ENCODE measurements around the gene CLEC4C.
"Not testable (repeated sequence)": the region's sequence is repeated elsewhere in the genome, so short reads cannot be mapped to it uniquely, and the experiment has no call there.

CLEC4C gene

GRCh38 chr12:7755668-7756067, 8.5 kb upstream of the CLEC4C start:
- not testable (repeated sequence) for H3K36me3 ChIP-seq (ENCODE audit: control insufficient read depth, insufficient read depth, low read length); H3K27me3 ChIP-seq (ENCODE audit: control insufficient read depth, insufficient read depth, low read length); H3K9me3 ChIP-seq (ENCODE audit: control insufficient read depth, insufficient read depth, low read length); H3K4me3 ChIP-seq (ENCODE audit: low read depth, low read length); H3K4me1 ChIP-seq (ENCODE audit: control insufficient read depth, insufficient read depth, low read length); H3K9ac ChIP-seq (ENCODE audit: low read depth, low read length)

- not testable (repeated sequence) for H3K9me3 ChIP-seq (ENCODE audit: control insufficient read depth, insufficient read depth, low read length); H3K4me1 ChIP-seq (ENCODE audit: control insufficient read depth, insufficient read depth, low read length); H3K9ac ChIP-seq (ENCODE audit: low read depth, low read length); H3K4me3 ChIP-seq (ENCODE audit: low read depth, low read length); H3K27me3 ChIP-seq (ENCODE audit: control insufficient read depth, insufficient read depth, low read length); H3K36me3 ChIP-seq (ENCODE audit: control insufficient read depth, insufficient read depth, low read length)
Measured at GRCh38 chr12:7751941-7752922, 5.1 kb upstream of the CLEC4C start.

- Histone ChIP-seq H3K4me3 (ENCODE audit: low read depth, low read length) (no peak overlapping the region), H3K36me3 (ENCODE audit: control insufficient read depth, insufficient read depth, low read length) (no peaks in the 10 kb centered on the region), H3K9me3 (ENCODE audit: control insufficient read depth, insufficient read depth, low read length) (no peaks in the 10 kb centered on the region), H3K4me1 (ENCODE audit: control insufficient read depth, insufficient read depth, low read length) (no peaks in the 10 kb centered on the region), H3K27me3 (ENCODE audit: control insufficient read depth, insufficient read depth, low read length) (no peaks in the 10 kb centered on the region), H3K9ac (ENCODE audit: low read depth, low read length) (no peak overlapping the region)
Measured at GRCh38 chr12:7751394-7751793, 4.2 kb upstream of the CLEC4C start.

- Histone ChIP-seq H3K9ac (ENCODE audit: low read depth, low read length) (no peak overlapping the region), H3K9me3 (ENCODE audit: control insufficient read depth, insufficient read depth, low read length) (no peaks in the 10 kb centered on the region), H3K36me3 (ENCODE audit: control insufficient read depth, insufficient read depth, low read length) (no peaks in the 10 kb centered on the region), H3K27me3 (ENCODE audit: control insufficient read depth, insufficient read depth, low read length) (no peaks in the 10 kb centered on the region), H3K4me1 (ENCODE audit: control insufficient read depth, insufficient read depth, low read length) (no peaks in the 10 kb centered on the region), H3K4me3 (ENCODE audit: low read depth, low read length) (no peak overlapping the region)
Measured at GRCh38 chr12:7750350-7750749, 3.2 kb upstream of the CLEC4C start.

GRCh38 chr12:7749442-7749841, 2.3 kb upstream of the CLEC4C start:
- Histone ChIP-seq H3K27me3 (ENCODE audit: control insufficient read depth, insufficient read depth, low read length) (no peaks in the 10 kb centered on the region), H3K9ac (ENCODE audit: low read depth, low read length) (no peak overlapping the region), H3K36me3 (ENCODE audit: control insufficient read depth, insufficient read depth, low read length) (no peaks in the 10 kb centered on the region), H3K4me1 (ENCODE audit: control insufficient read depth, insufficient read depth, low read length) (no peaks in the 10 kb centered on the region), H3K9me3 (ENCODE audit: control insufficient read depth, insufficient read depth, low read length) (no peaks in the 10 kb centered on the region), H3K4me3 (ENCODE audit: low read depth, low read length) (no peak overlapping the region)

GRCh38 chr12:7748852-7749251, 1.7 kb upstream of the CLEC4C start:
- no peaks in the 10 kb centered on the region for H3K27me3 ChIP-seq (ENCODE audit: control insufficient read depth, insufficient read depth, low read length)
- no peaks in the 10 kb centered on the region for H3K36me3 ChIP-seq (ENCODE audit: control insufficient read depth, insufficient read depth, low read length)
- H3K9me3 ChIP-seq (ENCODE audit: control insufficient read depth, insufficient read depth, low read length) = no peaks in the 10 kb centered on the region
- no peaks in the 10 kb centered on the region for H3K4me1 ChIP-seq (ENCODE audit: control insufficient read depth, insufficient read depth, low read length)
- no peak overlapping the region for H3K4me3 ChIP-seq (ENCODE audit: low read depth, low read length)
- H3K9ac ChIP-seq (ENCODE audit: low read depth, low read length) = no peak overlapping the region

- H3K4me1 ChIP-seq (ENCODE audit: control insufficient read depth, insufficient read depth, low read length) = peaks cover 4% of the 10 kb centered on the region
- H3K9me3 ChIP-seq (ENCODE audit: control insufficient read depth, insufficient read depth, low read length) = no peaks in the 10 kb centered on the region
- H3K36me3 ChIP-seq (ENCODE audit: control insufficient read depth, insufficient read depth, low read length) = no peaks in the 10 kb centered on the region
- H3K9ac ChIP-seq (ENCODE audit: low read depth, low read length) = no peak overlapping the region
- H3K27me3 ChIP-seq (ENCODE audit: control insufficient read depth, insufficient read depth, low read length) = no peaks in the 10 kb centered on the region
- no peak overlapping the region for H3K4me3 ChIP-seq (ENCODE audit: low read depth, low read length)
Measured at GRCh38 chr12:7732993-7733392, 14.2 kb downstream of the CLEC4C start.

- Histone ChIP-seq H3K27me3 (ENCODE audit: control insufficient read depth, insufficient read depth, low read length) (no peaks in the 10 kb centered on the region), H3K4me1 (ENCODE audit: control insufficient read depth, insufficient read depth, low read length) (peaks cover 4% of the 10 kb centered on the region), H3K9ac (ENCODE audit: low read depth, low read length) (no peak overlapping the region), H3K36me3 (ENCODE audit: control insufficient read depth, insufficient read depth, low read length) (no peaks in the 10 kb centered on the region), H3K4me3 (ENCODE audit: low read depth, low read length) (no peak overlapping the region), H3K9me3 (ENCODE audit: control insufficient read depth, insufficient read depth, low read length) (no peaks in the 10 kb centered on the region)
Measured at GRCh38 chr12:7731486-7731885, 15.7 kb downstream of the CLEC4C start.

- H3K4me1 ChIP-seq (ENCODE audit: control insufficient read depth, insufficient read depth, low read length); H3K9me3 ChIP-seq (ENCODE audit: control insufficient read depth, insufficient read depth, low read length); H3K36me3 ChIP-seq (ENCODE audit: control insufficient read depth, insufficient read depth, low read length); H3K4me3 ChIP-seq (ENCODE audit: low read depth, low read length); H3K9ac ChIP-seq (ENCODE audit: low read depth, low read length); H3K27me3 ChIP-seq (ENCODE audit: control insufficient read depth, insufficient read depth, low read length): not testable (repeated sequence)
Measured at GRCh38 chr12:7730984-7731383, 16.2 kb downstream of the CLEC4C start.

- no peak overlapping the region for H3K4me3 ChIP-seq (ENCODE audit: low read depth, low read length)
Measured at GRCh38 chr12:7729746-7730145, 17.4 kb downstream of the CLEC4C start.

GRCh38 chr12:7723926-7724325, 23.2 kb downstream of the CLEC4C start:
- Histone ChIP-seq H3K27me3 (ENCODE audit: control insufficient read depth, insufficient read depth, low read length) (no peaks in the 10 kb centered on the region), H3K36me3 (ENCODE audit: control insufficient read depth, insufficient read depth, low read length) (no peaks in the 10 kb centered on the region), H3K4me3 (ENCODE audit: low read depth, low read length) (no peak overlapping the region), H3K9me3 (ENCODE audit: control insufficient read depth, insufficient read depth, low read length) (no peaks in the 10 kb centered on the region), H3K9ac (ENCODE audit: low read depth, low read length) (no peak overlapping the region), H3K4me1 (ENCODE audit: control insufficient read depth, insufficient read depth, low read length) (no peaks in the 10 kb centered on the region)

More at GRCh38 chr12:7729746-7730145, 17.4 kb downstream of the CLEC4C start:
- no peaks in the 10 kb centered on the region for H3K27me3 ChIP-seq (ENCODE audit: control insufficient read depth, insufficient read depth, low read length)
- no peak overlapping the region for H3K9ac ChIP-seq (ENCODE audit: low read depth, low read length)
- H3K36me3 ChIP-seq (ENCODE audit: control insufficient read depth, insufficient read depth, low read length) = no peaks in the 10 kb centered on the region
- no peaks in the 10 kb centered on the region for H3K9me3 ChIP-seq (ENCODE audit: control insufficient read depth, insufficient read depth, low read length)
- H3K4me1 ChIP-seq (ENCODE audit: control insufficient read depth, insufficient read depth, low read length) = peaks cover 4% of the 10 kb centered on the region

- no peak overlapping the region for H3K9ac ChIP-seq (ENCODE audit: low read depth, low read length)
- no peaks in the 10 kb centered on the region for H3K4me1 ChIP-seq (ENCODE audit: control insufficient read depth, insufficient read depth, low read length)
- H3K27me3 ChIP-seq (ENCODE audit: control insufficient read depth, insufficient read depth, low read length) = no peaks in the 10 kb centered on the region
- no peaks in the 10 kb centered on the region for H3K9me3 ChIP-seq (ENCODE audit: control insufficient read depth, insufficient read depth, low read length)
- no peaks in the 10 kb centered on the region for H3K36me3 ChIP-seq (ENCODE audit: control insufficient read depth, insufficient read depth, low read length)
- H3K4me3 ChIP-seq (ENCODE audit: low read depth, low read length) = no peak overlapping the region
Measured at GRCh38 chr12:7719946-7720730, 27.0 kb downstream of the CLEC4C start.
